ENCODE measurements around the gene PPP1R14C.

Gene PPP1R14C

DNA sequence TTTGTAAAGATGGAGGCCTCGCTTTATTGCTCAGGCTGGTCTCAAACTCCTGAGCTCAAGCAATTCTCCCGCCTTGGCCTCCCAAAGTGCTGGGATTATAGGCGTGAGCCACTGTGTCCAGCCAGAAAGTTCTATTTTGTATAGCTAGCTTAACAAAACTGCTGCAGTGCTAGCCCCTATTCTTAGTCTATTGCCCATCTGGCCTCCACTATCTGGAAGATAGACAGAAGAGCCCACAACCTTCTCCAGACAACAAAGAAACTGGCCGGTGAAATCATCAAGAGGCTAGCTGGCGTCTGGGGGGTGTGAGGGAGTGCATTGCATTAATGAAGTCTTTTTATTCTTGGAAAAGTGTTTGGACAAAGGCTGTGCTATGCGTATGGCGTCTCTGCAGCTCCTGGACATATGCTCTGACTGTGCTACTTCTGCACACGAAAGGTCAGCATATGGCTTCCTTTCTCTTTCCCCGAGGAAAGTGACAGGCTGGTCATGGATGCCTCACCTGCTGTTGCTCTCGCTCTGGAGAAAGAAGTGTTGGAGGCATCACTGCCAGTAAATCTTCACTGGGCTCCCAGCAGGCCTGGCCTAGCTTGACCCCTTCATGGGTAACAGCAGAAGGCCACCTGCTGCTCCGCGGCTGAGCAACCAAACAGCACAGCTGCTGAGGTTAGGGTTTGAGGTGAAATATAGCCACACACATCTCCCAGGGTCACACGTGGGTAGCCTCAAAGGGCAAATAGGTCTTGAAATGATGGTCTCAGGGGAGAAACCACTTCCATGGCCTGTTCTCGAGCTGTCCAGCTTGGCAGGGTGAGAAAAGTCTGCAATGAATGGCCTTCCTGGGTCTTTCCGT is 130.8 kb downstream of the PPP1R14C start:
- DNase-seq = no peak

DNA sequence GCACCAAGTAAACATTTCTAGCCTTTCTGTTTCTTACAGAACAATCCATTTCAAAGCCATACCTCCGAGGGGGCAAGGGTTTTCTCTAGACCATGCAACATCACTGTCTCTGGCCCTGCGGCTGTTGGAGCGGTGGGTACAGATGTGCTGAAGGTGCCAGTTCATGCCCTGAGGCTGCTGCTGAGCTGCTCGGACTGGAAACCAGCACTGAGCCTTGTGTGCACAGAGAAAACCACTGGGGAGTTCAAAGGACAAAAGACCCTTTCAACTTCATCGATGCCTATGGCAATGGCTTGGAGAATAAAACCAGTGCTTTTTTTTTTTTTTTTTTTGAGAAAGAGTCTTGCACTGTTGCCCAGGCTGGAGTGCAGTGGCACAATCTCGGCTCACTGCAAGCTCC is 132.6 kb downstream of the PPP1R14C start:
- no peak for DNase-seq

DNA sequence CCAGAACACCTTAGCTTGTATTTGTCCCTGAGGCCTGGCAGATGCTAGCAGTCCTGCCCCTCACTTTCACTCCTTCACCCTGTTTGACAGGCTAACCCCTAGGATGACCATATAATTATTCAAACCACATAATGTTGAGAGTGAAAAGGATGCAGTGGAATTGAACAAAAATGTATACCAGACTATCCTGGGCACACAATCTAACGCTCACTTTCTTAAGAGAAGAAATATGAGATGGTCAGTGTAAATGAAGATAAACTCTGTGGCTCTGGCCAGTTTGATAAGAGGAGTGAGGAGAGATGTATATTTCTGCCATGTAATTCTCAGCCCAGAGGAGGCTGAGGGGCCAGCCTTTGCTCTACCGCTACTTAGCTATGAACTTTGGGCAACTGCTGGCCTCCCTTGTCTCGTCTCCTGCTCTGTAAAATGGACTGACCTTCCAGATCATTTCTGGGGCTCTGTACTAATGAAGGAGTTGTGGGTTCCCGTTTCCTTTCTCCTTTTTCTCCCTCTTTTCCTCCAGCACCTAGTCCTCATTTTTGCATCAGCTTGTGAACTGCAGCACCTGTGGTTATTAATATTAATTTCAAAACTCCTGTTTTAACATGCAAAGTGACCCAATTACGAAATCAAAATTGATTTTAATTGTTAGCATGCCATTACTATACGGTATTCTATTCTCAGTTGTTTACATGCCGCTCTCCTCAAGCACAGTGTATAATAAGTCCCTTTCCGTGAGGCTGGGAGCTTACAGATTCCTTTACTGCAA is 133.5 kb downstream of the PPP1R14C start:
- no peak for DNase-seq

DNA sequence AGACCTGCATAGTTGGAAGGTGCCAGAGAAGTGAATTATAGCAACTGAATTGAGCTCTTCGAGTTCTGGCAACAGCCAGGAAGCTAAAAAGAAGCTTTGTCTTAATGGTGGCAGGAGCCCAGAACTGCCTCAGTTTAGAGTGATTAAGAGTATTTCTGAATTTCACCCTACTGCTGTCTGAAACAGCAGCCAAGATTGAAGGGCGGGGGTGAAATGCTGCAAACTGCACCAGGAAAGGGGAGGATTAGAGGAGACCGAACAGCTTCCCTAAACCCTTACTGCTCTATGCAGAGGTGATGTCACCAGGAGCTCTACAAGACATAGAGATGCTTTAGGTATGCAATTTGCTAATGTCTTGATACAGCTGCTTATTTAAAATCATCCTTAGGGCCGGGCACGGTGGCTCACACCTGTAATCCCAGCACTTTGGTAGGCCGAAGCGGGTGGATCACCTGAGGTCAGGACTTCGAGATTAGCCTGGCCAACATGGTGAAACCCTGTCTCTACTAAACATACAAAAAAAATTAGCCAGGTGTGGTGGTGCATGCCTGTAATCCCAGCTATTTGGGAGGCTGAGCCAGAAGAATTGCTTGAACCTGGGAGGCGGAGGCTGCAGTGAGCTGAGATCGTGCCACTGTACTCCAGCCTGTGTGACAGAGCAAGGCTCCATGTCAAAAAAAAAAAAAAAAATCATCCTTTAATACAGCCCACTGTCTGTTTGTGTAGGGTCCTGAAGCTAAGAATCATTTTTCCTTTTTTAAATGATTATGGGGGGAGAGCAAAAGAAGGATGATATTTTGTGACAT is 134.3 kb downstream of the PPP1R14C start:
- no peak for DNase-seq

DNA sequence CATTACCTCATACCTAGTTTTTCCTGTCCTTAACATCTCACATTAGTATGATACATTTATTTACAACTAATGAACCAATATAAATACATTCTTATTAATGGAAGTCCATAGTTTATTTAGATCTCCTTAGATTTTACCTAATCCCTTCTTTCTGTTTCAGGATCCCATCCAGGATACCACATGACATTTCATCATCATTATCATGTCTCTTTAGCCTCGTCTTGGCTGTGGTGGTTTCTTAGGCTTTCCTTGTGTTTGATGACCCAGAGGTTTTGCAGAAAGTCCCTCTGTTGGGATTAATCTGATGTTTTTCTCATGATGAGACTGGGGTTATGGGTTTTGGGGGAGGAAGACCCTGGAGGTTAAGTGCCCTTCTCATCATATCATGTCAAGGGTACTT is 136.7 kb downstream of the PPP1R14C start:
- no peak for DNase-seq

DNA sequence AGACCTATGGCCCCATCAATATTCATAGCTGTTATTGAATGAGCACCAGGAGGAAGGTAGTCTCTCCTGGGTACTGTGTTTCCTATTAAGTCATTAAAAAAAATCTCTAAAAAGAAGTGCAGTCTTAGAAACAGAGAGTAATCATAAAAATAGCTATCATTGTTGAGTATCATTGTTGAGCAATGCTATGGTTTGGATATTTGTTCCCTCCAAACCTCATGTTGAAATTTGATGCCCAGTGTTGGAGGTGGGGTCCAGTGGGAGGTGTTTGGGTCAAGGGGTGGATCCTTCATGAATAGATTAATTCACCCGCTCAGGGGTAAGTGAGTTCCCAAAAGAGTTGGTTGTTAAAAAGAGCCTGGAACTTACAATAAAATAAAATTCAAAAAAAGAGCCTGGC is 137.9 kb downstream of the PPP1R14C start:
- no peak for DNase-seq

DNA sequence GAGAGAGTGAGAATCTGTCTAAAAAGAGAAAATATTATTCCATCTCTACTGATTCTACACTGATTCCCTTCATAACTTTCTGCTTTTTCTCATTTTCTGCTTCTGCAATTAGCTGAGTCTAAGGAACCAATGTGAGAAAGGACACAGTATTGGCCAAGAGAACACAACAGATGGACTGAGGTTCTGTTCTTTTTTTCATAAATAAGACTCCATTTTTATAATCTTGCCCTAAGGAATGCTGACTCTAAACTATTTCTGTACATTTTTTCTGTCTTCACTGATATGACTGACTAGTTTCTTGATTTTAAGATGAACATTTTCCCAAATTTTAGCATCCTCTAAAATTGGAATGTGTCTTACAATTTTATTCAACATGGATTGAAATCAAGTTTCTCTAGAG is 138.9 kb downstream of the PPP1R14C start:
- DNase-seq = no peak

DNA sequence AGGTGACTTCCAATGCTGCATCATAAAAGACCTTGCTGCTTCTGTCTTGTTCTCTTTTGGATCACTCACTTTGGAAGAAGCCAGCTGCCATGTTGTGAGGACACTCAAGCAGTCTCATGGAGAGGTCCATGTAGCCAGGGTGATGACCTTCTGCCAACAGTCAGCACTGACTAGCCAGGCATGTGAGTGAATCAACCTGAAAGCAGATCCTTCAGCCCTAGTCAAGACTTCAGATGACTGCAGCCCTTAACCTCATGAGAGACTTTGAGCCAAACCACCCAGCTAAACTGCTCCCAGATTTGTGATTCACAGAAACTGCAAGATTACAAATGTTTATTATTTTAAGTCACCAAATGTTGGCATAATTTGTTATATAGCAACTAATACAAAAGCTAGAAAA is 140.0 kb downstream of the PPP1R14C start:
- no peak for DNase-seq

DNA sequence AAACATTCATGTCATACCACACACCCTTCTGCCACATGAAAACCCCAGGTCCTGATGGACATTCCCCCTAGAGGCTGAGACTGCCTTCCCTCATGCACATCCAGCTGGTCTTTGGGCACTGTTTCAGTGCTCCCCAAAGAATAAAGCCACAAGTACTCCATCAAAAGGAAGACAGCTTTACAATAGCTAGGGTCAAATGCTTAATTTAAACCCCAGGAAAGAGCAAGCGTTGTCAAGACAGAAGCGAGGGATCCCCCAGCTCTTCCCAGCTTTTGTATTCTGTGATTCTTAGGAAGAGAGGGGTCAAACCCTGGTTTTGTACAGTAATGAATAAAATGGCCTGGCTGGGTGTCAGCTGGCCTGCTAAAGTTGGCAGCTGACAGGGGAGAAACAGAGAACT is 143.6 kb downstream of the PPP1R14C start:
- no peak for DNase-seq

DNA sequence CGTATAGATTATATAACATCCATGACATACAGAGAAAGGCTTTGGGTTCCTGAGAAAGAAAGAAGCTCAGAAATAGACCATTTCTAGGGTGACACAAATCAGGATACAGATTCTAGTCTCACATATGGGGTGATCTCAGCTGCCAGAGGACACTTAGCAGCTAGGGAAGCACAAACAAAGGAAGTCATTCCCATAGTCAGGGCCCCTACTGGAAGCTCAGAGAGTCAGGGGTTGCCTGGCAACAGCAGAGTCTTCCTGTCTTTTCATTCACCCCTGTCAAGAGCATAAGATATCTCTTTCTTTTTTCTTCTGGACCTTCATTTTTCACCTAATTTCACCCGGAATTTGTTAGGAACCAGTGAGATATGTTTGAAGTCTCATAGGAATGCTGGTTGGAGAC is 144.1 kb downstream of the PPP1R14C start:
- no peak for DNase-seq

DNA sequence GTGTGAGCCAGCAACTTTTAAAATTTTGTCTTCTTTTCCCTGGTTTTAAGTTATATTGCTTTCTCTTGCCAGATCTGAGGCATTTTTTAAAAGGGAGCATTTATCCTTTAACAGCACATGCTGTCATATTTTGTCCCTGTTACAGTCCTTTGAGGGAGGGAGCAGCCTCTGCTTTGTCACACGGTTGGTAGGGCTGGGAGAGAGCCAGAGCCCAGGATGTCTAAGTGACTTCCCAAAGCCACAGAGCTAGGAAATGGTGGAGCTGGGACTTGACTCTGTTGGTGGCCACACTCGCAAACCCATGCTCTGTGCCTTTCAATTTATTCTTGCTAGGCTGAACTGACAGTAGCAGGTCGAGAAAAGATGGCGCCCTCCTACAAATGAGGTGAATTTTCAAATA is 145.6 kb downstream of the PPP1R14C start:
- DNase-seq = no peak

DNA sequence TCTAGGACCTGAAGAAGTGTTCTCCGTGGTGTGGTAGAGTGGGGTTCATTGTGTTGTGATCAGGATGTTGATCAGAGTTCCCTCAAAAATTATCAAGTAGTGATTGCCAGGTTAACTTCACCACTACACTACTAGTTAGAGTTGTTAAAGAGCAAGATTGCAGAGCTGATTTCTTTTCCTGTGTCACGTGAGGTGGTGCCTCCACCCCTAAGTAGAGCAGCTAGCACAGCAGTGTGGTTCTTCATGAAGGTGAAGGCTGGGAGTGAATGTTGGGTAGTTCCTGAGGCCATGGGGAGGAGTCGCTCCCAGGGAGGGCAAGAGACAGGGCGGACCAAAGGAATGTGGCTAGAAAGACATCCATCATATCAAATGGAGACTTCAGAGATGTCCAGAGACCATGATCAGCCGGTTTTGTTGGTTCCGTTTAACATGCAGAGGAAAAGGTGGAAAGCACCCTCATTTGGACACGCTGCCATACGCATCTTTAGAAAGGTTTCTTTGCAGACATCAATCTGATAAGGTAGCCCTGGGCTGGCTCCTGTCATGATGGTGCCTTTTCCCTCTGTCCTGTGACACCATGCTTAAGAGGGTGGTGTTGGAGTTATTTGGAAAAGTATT is 146.7 kb downstream of the PPP1R14C start:
- DNase-seq = no peak

DNA sequence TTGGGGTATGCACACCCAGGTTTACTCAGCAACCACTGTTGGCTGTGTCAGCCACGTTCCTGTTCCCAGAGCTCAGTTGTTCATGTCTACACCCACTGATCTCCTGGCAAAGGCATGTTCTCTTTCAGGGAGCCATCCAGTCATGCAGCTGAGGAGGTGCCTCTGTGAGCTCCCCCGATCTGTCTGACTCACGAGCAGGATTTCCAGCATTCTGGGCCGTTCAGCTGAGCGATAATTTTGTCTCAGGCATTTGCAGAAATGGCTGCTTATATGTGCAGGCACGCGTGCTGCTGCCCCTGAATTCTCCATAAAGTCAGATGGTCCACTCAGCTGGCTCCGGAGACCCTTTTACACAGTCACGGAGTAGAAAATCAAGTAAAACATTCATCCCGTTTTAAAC is 147.6 kb downstream of the PPP1R14C start:
- no peak for DNase-seq

DNA sequence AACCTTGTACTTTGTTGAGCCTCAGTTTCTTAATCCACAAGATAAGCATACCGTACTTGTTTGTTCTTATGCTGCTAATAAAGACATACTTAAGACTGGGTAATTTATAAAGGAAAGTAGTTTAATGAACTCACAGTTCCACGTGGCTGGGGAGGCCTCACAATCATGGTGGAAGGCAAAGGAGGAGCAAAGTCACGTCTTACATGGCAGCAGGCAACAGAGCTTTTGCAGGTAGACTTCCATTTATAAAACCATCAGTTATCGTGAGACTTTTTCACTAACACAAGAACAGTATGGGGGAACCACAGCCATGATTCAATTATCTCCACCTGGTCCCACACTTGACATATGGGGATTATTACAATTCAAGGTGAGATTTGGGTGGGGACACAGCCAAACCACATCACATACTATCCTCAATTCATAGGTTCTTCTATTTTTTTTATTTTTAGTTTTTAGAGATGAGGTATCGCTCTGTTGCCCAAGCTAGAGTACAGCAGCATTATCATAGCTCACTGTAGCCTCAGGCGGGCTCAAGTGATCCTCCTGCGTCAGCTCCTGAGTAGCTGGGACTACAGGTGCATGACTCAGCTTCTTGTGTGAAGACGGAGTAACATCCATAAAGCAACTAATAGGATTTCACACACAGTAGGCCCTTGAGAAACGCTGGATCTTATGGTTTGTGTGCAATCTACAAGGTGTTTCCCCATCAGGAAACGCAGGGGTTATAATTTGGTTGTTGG is 149.3 kb downstream of the PPP1R14C start:
- DNase-seq = no peak

DNA sequence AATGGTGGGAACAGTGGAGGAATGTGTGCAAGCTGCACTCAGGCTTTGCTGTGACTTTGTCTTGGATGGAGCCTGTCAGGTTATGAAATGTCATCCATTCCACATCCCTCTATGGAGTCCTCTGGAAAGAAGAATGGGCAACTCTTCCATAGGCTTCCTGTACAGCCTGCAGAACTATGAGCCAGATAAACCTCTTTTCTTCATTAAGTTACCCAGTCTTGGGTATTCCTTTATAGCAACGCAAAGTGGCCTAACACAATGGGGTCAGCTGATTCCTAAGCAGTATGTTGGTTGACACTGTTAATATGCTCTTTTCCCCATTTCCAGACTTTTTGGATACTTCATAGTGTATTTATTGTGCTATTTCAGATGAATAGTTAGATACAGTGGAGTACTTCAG is 150.2 kb downstream of the PPP1R14C start:
- no peak for DNase-seq

DNA sequence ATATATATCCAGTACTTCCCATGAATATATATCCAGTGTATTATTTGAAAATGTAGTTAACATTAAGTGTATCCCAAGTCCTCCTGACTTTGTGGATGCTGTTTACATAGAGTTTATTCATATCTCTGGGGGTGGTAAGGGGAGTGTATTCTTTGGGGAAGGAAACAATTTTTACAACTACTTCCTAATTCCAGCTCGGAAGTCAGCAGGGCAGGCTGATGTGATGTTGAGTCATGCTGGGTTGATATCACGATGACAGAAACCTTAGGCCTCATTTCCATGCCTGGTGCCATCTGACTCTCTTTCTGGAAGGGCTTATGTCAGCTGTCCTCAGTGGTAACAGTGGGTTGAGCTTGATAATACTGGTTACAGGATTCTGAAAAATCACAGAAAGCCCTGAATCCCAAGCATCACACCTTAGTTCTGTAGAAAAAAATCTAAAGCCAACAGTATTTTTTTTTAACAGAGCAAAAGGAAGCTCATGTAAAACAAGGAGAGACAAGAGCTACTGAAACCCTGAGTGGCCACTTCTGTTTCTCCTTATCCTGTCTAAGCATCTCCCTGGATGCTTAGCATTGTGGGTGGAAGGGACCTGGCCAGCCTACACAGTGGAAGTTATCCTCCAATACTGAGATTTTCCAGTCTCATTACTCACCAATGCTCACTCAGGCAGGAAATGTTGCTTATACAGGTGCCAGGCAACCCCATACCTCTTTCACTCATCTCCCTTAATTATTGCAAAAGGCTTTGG is 150.8 kb downstream of the PPP1R14C start:
- no peak for DNase-seq

DNA sequence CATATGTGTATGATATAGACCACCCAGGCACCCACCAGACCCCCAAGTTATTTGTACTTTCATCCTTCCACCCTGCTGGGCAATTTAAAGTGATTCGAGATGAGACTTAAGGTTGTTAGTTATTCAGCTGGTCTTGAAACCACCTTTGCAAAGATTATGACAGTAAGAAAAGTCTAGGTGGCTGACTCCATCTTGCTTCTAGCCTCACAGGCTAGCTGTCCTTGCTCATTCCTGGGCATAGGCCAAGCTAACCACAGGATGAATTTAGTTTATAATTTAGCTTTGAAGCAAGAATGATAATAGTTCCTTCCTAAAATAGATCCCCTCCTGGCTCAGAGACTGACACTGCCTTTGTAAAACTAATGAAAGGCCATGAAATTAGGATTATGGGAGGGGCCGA is 154.0 kb downstream of the PPP1R14C start:
- no peak for DNase-seq

DNA sequence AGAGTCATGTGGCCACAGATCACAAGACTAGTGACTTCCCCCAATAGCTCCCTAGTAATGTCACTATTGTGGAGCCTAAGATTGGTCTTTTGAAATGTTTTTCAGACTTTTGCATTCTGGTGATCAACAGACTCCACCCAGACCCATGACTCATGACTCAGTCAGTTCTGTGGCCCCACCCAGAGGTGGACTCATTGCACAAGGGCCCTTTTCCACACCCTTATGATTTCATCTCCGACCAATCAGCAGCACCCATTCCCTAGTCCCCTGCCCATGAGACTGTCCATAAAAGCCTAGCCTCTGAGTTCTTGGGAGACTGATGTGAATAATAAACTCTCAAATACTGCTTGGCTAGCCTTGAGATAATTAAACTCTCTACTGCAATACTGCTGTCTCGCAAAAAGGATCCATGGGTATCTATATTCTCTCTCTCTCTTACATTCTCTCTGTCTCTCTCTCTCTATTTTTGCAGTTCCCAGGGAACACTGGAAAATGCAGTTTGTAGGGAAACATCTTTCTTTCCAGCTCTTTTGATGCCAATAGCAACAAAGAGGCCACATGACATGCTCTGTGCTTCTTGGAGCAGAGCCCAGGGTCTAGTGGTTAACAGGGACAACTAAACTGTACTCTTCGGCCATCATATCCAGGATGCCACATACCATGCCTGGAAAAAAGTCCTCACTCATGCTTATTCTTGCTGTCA is 154.6 kb downstream of the PPP1R14C start:
- no peak for DNase-seq

DNA sequence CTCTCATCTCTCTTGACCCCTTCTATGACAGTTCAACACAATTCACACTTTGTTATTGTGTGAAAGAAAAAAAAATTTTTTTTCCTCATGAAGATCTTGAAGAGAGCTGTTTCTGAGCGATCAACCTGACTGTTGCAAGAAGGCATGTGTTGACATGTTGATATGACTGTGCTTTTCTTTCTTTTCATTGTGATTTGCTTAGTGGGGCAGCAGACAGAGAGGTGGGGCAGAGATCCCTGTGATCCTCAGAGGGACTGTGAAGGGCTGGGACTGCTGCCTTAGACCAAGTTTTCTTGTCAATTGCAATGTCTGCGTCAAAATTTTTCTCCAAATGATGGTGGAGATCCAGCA is 155.2 kb downstream of the PPP1R14C start:
- DNase-seq = no peak

DNA sequence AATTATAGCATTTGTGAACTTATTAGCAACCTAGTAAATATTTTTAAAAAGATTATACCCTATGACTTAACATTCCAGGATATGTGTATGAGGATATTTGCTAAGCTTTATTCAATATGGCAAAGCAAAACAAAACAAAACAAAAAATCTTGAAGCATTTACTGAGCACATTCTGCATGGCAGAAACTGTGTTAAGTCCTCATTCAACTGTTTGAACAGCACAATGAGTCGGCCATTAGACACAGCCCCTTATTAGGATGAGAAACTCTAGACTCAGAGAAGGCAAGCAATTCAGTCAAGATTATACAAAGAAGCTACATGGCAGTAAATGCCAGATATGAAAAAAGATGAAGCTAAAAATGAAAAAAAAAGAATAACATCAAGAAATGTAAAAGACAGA is 155.8 kb downstream of the PPP1R14C start:
- DNase-seq = no peak

Measured in DMS79 (cell line).